ENCODE data around the gene ANO6.

- TF ChIP-seq CTCF (conservative IDR thresholded peaks at IDR 0.05) (no peak), EZH2 (IDR thresholded peaks at IDR 0.05; ENCODE audit: low read depth) (no peak)
Observed at GRCh38 chr12:45223868-45224267, 8.0 kb downstream of the ANO6 start.
